Fibroblast of pulmonary artery (primary cell): ENCODE results near the gene GAPDHS.

ENCODE experiments used
- DNase-seq: peaks from one replicate; pipeline ENCODE4 v3.0.0-alpha.2; 2010; ENCODE audit warnings: low read depth
- H3K4me3 ChIP-seq: replicated peaks from 2 replicates; pipeline ENCODE4 v1.5.1; 2011; ENCODE audit warnings: low read depth, mild to moderate bottlenecking, control low read depth, low read length, moderate library complexity
- TF ChIP-seq, protein P1 (sequence below): IDR thresholded peaks from 2 replicates; pipeline ENCODE4 v1.5.1; 2011; ENCODE audit warnings: mild to moderate bottlenecking, control low read depth, low read length, inconsistent platforms; ENCODE audit errors: missing control alignments

The GAPDHS gene

DNA sequence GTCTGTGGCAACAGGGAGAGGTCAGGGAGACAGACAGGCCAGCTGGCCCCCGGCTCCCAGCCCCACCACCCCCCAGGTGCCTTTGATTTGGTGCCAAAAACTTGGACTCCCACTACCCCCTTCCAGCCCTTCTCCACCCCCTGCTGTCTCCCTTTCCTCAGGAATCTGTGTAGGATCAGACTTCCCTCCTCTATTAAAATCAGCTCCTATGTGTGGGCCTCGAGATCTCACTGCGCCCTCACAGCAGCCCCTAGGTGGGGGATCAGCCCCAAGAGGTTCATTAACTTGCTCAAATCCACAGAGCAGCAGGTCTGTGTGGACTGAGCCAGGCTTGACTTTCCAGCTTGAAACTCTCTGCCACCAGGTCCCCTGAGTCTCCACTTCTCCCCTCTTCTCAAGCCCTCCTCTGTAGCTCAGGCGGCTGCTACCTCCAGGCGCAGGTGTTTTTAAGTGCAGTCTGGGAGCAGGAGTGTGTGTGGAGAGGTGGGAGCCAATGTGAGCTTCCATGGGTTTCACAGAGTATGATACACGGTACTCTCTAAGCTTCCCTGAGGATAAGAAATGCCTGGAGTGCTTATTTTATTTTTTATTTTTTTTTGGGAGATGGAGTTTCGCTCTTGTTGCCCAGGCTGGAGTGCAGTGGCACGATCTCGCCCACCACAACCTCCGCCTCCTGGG lies 1.7 kb downstream of the GAPDHS start:
- TF ChIP-seq, protein P1, sequence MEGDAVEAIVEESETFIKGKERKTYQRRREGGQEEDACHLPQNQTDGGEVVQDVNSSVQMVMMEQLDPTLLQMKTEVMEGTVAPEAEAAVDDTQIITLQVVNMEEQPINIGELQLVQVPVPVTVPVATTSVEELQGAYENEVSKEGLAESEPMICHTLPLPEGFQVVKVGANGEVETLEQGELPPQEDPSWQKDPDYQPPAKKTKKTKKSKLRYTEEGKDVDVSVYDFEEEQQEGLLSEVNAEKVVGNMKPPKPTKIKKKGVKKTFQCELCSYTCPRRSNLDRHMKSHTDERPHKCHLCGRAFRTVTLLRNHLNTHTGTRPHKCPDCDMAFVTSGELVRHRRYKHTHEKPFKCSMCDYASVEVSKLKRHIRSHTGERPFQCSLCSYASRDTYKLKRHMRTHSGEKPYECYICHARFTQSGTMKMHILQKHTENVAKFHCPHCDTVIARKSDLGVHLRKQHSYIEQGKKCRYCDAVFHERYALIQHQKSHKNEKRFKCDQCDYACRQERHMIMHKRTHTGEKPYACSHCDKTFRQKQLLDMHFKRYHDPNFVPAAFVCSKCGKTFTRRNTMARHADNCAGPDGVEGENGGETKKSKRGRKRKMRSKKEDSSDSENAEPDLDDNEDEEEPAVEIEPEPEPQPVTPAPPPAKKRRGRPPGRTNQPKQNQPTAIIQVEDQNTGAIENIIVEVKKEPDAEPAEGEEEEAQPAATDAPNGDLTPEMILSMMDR = no peak
- no peak for DNase-seq
- no peak overlapping the region for H3K4me3 ChIP-seq

GRCh38 chr19:35539314-35539713 lies 6.1 kb downstream of the GAPDHS start:
- TF ChIP-seq, protein P1 = no peak
- H3K4me3 ChIP-seq = no peak overlapping the region
- no peak for DNase-seq

DNA sequence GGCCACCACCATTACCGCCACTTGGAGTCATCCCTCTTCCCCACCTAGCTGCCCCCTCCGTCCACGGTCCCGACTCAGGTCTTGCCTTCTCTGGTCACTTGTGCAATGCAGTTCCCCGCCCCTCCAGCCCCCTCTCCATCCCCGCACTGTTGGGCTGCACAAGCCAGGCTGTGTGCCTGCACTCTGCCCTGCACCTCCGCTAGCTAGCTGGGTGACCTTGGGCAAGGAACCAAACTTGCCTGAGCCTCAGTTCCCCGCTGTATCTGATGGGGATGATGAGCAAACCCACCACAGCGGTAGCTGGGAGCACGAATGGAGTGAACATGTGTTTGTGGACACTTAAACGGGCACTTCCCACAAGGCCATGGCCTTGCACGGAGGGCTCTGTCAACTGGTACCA lies 6.6 kb downstream of the GAPDHS start:
- DNase-seq = no peak
- no peak overlapping the region for H3K4me3 ChIP-seq
- TF ChIP-seq, protein P1 = no peak

- no peak for DNase-seq
- no peak overlapping the region for H3K4me3 ChIP-seq
- TF ChIP-seq, protein P1 = no peak
Measured at GRCh38 chr19:35540356-35540927, 7.2 kb downstream of the GAPDHS start.

GRCh38 chr19:35542209-35542608 lies 9.0 kb downstream of the GAPDHS start:
- TF ChIP-seq, protein P1 = no peak
- H3K4me3 ChIP-seq = no peak overlapping the region
- no peak for DNase-seq

GRCh38 chr19:35543280-35544109 lies 10.2 kb downstream of the GAPDHS start:
- DNase-seq = no peak
- no peak overlapping the region for H3K4me3 ChIP-seq
- TF ChIP-seq, protein P1 = no peak
